NB4 (cell line): ENCODE data around the gene PPP2R5D.

Experiments
- POLR2A ChIP-seq: IDR thresholded peaks from 2 replicates; pipeline ENCODE4 v1.6.1; 2011; ENCODE audit warnings: mild to moderate bottlenecking; ENCODE audit not compliant: insufficient read length; ENCODE audit errors: extremely low read depth
- TF ChIP-seq, protein P1 (sequence below): IDR thresholded peaks from one replicate; pipeline ENCODE4 v1.5.1; 2012; ENCODE audit warnings: low read depth, low read length

DNA sequence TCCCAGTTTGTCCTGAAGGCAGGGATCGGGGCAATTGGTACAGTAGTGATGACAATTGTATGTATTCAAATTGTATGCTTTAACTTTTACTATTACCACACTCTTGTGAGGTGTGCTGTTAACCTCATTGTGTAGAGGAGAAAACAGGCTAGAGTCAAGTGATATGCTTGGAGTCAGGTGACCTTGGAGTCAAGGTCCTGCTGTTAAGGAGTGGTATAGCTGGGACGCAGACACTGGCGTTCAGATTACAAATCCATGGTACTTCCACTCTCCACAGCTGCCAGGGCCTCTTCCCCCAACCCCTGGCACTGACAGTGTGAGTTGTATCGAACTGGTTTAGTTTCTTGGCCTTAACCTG lies 44.6 kb upstream of the PPP2R5D start:
- TF ChIP-seq, protein P1, sequence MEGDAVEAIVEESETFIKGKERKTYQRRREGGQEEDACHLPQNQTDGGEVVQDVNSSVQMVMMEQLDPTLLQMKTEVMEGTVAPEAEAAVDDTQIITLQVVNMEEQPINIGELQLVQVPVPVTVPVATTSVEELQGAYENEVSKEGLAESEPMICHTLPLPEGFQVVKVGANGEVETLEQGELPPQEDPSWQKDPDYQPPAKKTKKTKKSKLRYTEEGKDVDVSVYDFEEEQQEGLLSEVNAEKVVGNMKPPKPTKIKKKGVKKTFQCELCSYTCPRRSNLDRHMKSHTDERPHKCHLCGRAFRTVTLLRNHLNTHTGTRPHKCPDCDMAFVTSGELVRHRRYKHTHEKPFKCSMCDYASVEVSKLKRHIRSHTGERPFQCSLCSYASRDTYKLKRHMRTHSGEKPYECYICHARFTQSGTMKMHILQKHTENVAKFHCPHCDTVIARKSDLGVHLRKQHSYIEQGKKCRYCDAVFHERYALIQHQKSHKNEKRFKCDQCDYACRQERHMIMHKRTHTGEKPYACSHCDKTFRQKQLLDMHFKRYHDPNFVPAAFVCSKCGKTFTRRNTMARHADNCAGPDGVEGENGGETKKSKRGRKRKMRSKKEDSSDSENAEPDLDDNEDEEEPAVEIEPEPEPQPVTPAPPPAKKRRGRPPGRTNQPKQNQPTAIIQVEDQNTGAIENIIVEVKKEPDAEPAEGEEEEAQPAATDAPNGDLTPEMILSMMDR, result no peak
- no peak for TF ChIP-seq POLR2A
